ENCODE results near the gene SPATA6. TPM values are rescaled to one million over a fixed set of nuclear protein-coding genes. Genes with fewer than 3 reads are reported as not detected.

SPATA6 gene
- total RNA-seq, 1 donor from 2014 or later = 16.7 TPM

- FAIRE-seq = no peak
- DNase-seq (ENCODE audit: low spot score in 2 of 2) = no peak
Measured at GRCh38 chr1:48266576-48266975, 205.4 kb downstream of the SPATA6 start.

- FAIRE-seq (no peak), DNase-seq (ENCODE audit: low spot score in 2 of 2) (no peak)
Measured at GRCh38 chr1:48263041-48263440, 209.0 kb downstream of the SPATA6 start.

DNA sequence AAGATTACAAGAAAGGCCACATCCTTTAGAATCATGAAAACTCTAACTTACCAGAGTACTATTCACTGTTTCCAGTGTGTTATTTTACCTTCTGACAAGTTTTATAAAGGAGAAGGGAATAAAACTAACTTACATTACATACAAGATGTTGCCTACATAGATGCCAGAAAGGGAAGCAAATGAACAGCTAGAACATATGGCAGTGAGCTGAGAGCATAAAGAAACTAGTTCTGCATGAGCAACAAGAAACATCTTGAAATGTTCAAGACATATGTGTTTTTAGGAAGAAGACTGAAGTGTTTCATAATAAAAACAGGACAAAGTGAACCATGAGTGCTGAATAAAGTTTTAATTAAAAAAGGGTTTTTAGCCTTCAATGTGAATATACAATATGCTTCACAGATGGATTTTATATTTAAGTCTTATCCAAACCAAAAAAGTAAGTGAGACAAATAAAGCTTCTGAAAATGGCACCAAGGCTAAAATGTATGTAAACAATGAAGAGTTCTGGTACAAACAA lies 210.1 kb downstream of the SPATA6 start:
- FAIRE-seq (no peak), DNase-seq (ENCODE audit: low spot score in 2 of 2) (no peak)

- DNase-seq (ENCODE audit: low spot score in 2 of 2) = no peak
- no peak for FAIRE-seq
Measured at GRCh38 chr1:48258106-48258505, 213.9 kb downstream of the SPATA6 start.

- FAIRE-seq (no peak), DNase-seq (ENCODE audit: low spot score in 2 of 2) (no peak)
Measured at GRCh38 chr1:48254254-48254653, 217.8 kb downstream of the SPATA6 start.

GRCh38 chr1:48251821-48252220 lies 220.2 kb downstream of the SPATA6 start:
- FAIRE-seq (no peak), DNase-seq (ENCODE audit: low spot score in 2 of 2) (no peak)

DNA sequence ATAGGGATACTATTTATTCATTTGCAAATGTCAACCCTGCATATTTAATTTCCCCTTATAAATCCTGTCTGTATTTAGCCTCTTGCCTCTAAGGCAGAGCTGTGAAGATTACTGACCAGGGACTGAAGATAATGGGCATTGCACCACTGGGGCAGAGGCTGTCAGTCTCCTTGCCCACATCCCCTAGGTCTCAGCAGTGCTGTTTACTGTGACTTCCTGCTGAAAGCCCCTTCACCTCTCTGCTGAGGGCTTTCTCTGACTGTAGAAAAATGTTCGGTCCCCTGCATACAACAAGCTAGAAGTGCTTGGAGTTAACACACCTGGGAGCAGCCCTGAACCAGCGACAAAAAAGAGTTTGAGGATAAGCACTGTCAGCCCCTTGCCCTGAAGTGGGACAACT lies 220.7 kb downstream of the SPATA6 start:
- DNase-seq (ENCODE audit: low spot score in 2 of 2) (no peak), FAIRE-seq (no peak)

GRCh38 chr1:48250572-48250971 lies 221.4 kb downstream of the SPATA6 start:
- DNase-seq (ENCODE audit: low spot score in 2 of 2) = no peak
- no peak for FAIRE-seq

DNA sequence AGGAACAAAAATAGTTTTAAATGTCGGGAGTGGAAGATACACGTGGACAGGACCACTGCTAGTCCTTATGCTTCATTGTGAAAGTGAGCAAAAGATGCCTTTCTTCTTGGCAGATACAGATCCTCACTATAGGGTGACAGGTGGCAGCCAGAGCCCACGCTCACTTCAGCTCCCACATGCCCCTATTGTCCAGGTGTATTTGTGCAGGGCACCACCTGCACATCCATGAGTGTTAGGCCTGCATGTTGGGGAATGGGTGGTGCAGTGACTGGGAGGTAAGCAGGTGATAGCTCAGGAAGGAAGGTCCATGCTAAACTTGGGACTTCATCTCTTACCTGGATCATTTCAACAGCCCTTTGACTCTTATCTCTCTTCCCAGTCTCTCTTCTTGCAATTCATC lies 222.1 kb downstream of the SPATA6 start:
- no peak for DNase-seq (ENCODE audit: low spot score in 2 of 2)
- no peak for FAIRE-seq

DNA sequence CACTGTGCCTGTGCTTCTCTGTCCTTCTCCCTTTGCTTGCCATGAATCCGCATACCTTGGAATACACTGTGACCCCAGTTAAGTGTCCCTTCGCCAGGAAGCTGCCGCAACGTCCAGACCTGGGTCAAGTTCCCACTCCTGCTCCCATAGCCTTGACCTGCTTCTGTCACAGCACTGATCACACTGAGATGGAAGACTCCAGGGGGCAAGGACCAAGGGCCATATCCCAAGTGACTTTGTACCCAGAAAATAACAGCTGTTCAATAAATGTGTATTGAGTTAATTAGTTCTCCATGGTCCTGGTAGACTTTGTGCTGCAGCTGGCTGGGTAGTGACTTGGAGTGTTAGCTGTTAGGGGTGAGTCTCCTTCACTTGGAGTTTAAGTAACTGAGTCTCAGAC lies 223.6 kb downstream of the SPATA6 start:
- DNase-seq (ENCODE audit: low spot score in 2 of 2) = no peak
- FAIRE-seq = no peak

- FAIRE-seq (no peak), DNase-seq (ENCODE audit: low spot score in 2 of 2) (no peak)
Measured at GRCh38 chr1:48246727-48247126, 225.3 kb downstream of the SPATA6 start.

Small RNAs within 50 kb of the gene (small RNA-seq; reads per million reads assigned to genes)
- gene RNU4-61P (not detected), gene RNU6-723P (not detected)

Other genes starting within 250 kb of the SPATA6 start
- not detected for gene SLC5A9, start 249.5 kb downstream of the SPATA6 start, total RNA-seq